K562 (cell line): ENCODE data around the gene TMEM243. TPM values are rescaled to one million over a fixed set of nuclear protein-coding genes. Genes with fewer than 3 reads are reported as not detected.

Experiments used
- ARID2 ChIP-seq: fragments of 450-650 bp; IDR thresholded peaks from 2 replicates; pipeline ENCODE4 v1.6.1; 2017; ENCODE audit warnings: antibody characterized with exemption, mild to moderate bottlenecking
- BRD9 ChIP-seq: fragments of 450-650 bp; IDR thresholded peaks from 2 replicates; pipeline ENCODE4 v1.6.1; 2018; ENCODE audit warnings: low read depth; ENCODE audit not compliant: partially characterized antibody
- BRF1 ChIP-seq: IDR thresholded peaks from 3 replicates; pipeline ENCODE4 v1.6.1; 2011; ENCODE audit warnings: borderline replicate concordance, mild to moderate bottlenecking; ENCODE audit not compliant: insufficient read length; ENCODE audit errors: extremely low read depth
- CBX1 ChIP-seq: sonication (generic); IDR thresholded peaks from 2 replicates; pipeline ENCODE4 v1.6.1; 2016; ENCODE audit warnings: antibody characterized with exemption, low read depth, mild to moderate bottlenecking
- CBX3 ChIP-seq, 2 experiments: IDR thresholded peaks; 1 replicate in 1 of 2; 2 replicates in 1 of 2; pipeline ENCODE4 v1.6.1; 2012; ENCODE audit warnings: inconsistent platforms in 2 of 2, low read length in 2 of 2, borderline replicate concordance in 1 of 2, control low read depth in 1 of 2
- ERF ChIP-seq: fragments of 450-650 bp; formaldehyde crosslinking; IDR thresholded peaks from 2 replicates; pipeline ENCODE4 v1.4.0; 2020; ENCODE audit warnings: mild to moderate bottlenecking, mixed read lengths
- FOXM1 ChIP-seq, 2 experiments: fragments of 450-650 bp in 1 of 2; sonication (generic) in 1 of 2; formaldehyde crosslinking in 1 of 2; IDR thresholded peaks; 2 replicates each; pipeline versions ENCODE4 v1.6.1 to v1.9.0; 2017 to 2022; ENCODE audit warnings: low read depth in 2 of 2, mild to moderate bottlenecking in 2 of 2, missing genetic modification reagents in 1 of 2, moderate library complexity in 1 of 2
- GABPB1 ChIP-seq: sonication (generic); formaldehyde crosslinking; IDR thresholded peaks from 2 replicates; pipeline ENCODE4 v1.8.0; 2022; ENCODE audit warnings: mild to moderate bottlenecking, missing genetic modification reagents
- IRF9 ChIP-seq: fragments of 450-650 bp; IDR thresholded peaks from 2 replicates; pipeline ENCODE4 v1.6.1; 2016; ENCODE audit warnings: missing biosample characterization, missing genetic modification characterization
- KAT2B ChIP-seq: IDR thresholded peaks from one replicate; pipeline ENCODE4 v1.6.1; 2012; ENCODE audit warnings: low read depth, mild to moderate bottlenecking, control low read depth, inconsistent platforms, low read length, moderate library complexity
- MYC ChIP-seq, 2 experiments: fragments of 250-450 bp in 1 of 2; sonication (Bioruptor Pico) in 1 of 2; IDR thresholded peaks; 2 replicates each; pipeline versions ENCODE4 v1.5.1 to v1.6.1; 2012 to 2021; ENCODE audit warnings: low read depth in 2 of 2, borderline replicate concordance in 1 of 2, improper control_type of control experiment in 1 of 2, low read length in 1 of 2, mild to moderate bottlenecking in 1 of 2, moderate library complexity in 1 of 2
- NFATC3 ChIP-seq: fragments of 450-650 bp; IDR thresholded peaks from 2 replicates; pipeline ENCODE4 v1.6.1; 2017; ENCODE audit warnings: mild to moderate bottlenecking
- PHF21A ChIP-seq: fragments of 450-650 bp; IDR thresholded peaks from 2 replicates; pipeline ENCODE4 v1.6.1; 2017; ENCODE audit warnings: low read depth, borderline replicate concordance
- PPARD ChIP-seq: fragments of 250-450 bp; sonication (Bioruptor Pico); IDR thresholded peaks from 2 replicates; pipeline ENCODE4 v1.8.0; 2022; ENCODE audit warnings: inconsistent platforms, mild to moderate bottlenecking, moderate library complexity
- SMAD4 ChIP-seq: fragments of 250-450 bp; sonication (Bioruptor Pico); conservative IDR thresholded peaks from 2 replicates; pipeline ENCODE4 v1.8.0; 2021; ENCODE audit warnings: inconsistent platforms, mild to moderate bottlenecking, moderate library complexity
- SMARCA5 ChIP-seq: fragments of 450-650 bp; IDR thresholded peaks from 2 replicates; pipeline ENCODE4 v1.6.1; 2016
- SRSF7 ChIP-seq: fragments of 200-400 bp; formaldehyde crosslinking; optimal IDR thresholded peaks from 2 replicates; pipeline ENCODE3; 2017; ENCODE audit warnings: mild to moderate bottlenecking, low read depth, low read length
- TARDBP ChIP-seq: fragments of 450-650 bp; IDR thresholded peaks from 2 replicates; pipeline ENCODE4 v1.6.1; 2016
- TRIM28 ChIP-seq: fragments of 450-650 bp; IDR thresholded peaks from 2 replicates; pipeline ENCODE4 v1.6.1; 2017
- ZBTB7A ChIP-seq: IDR thresholded peaks from 2 replicates; pipeline ENCODE4 v1.6.1; 2011; ENCODE audit warnings: low read depth, mild to moderate bottlenecking, low read length, moderate library complexity, borderline replicate concordance; ENCODE audit not compliant: control insufficient read depth
- ZFP36 ChIP-seq: fragments of 150-350 bp; IDR thresholded peaks from 2 replicates; pipeline ENCODE4 v1.6.1; 2018; ENCODE audit warnings: low read length, low read depth; ENCODE audit not compliant: partially characterized antibody
- ZNF584 ChIP-seq: fragments of 200-800 bp; sonication (Bioruptor generic); IDR thresholded peaks from 2 replicates; pipeline ENCODE4 v1.6.1; 2016; ENCODE audit warnings: low read depth, mild to moderate bottlenecking, missing genetic modification characterization, missing compliant biosample characterization
- ZNF586 ChIP-seq: fragments of 450-650 bp; formaldehyde crosslinking; conservative IDR thresholded peaks from 2 replicates; pipeline ENCODE4 v1.4.0; 2020; ENCODE audit warnings: mild to moderate bottlenecking, moderate library complexity
- ZNF780A ChIP-seq: fragments of 250-450 bp; sonication (Bioruptor Pico); IDR thresholded peaks from 2 replicates; pipeline ENCODE4 v1.5.0; 2021; ENCODE audit warnings: mild to moderate bottlenecking
- polyA plus RNA-seq, 8 experiments: library from polyadenylated mRNA; depleted of rRNA in 4 of 8; stranded (reverse) in 5 of 8; unstranded in 3 of 8; fragments of >200 nt; fragmentation: Nextera tagmentation in 2 of 8; fragmentation: Illumina TruSeq in 1 of 8; extraction: Ambion mirVana in 2 of 8; extraction: Trizol in 1 of 8; gene quantifications; 2 replicates each; pipeline versions ENCODE4 v1.2.1 to v1.2.3, GENCODE V29; 2011 to 2014; ENCODE audit warnings: inconsistent platforms in 1 of 8, missing spikeins in 1 of 8
- total RNA-seq, 7 experiments: library from RNA; depleted of rRNA in 6 of 7; stranded (reverse); fragments of >200 nt in 6 of 7; fragmentation: Illumina TruSeq in 2 of 7; extraction: Trizol in 2 of 7; gene quantifications; 2 replicates each; pipeline versions ENCODE4 v1.2.1 to v1.2.3, GENCODE V29; 2011 to 2021; ENCODE audit warnings: low replicate concordance in 1 of 7
- TF ChIP-seq, protein P1 (sequence below): fragments of 200-800 bp; sonication (Bioruptor generic); IDR thresholded peaks from 2 replicates; pipeline ENCODE4 v1.6.1; 2017; ENCODE audit warnings: missing genetic modification characterization, missing compliant biosample characterization
- TF ChIP-seq, protein P2 (sequence below): fragments of 450-650 bp; formaldehyde crosslinking; IDR thresholded peaks from 2 replicates; pipeline ENCODE4 v1.4.0; 2022; ENCODE audit warnings: missing genetic modification characterization

TMEM243 gene
- total and polyA plus RNA-seq, 9 of the 15 experiments (the other 6 are each of a cell fraction or from before 2014, with no cell fraction given), result 3.9 to 8.6 (median 6.1) TPM

DNA sequence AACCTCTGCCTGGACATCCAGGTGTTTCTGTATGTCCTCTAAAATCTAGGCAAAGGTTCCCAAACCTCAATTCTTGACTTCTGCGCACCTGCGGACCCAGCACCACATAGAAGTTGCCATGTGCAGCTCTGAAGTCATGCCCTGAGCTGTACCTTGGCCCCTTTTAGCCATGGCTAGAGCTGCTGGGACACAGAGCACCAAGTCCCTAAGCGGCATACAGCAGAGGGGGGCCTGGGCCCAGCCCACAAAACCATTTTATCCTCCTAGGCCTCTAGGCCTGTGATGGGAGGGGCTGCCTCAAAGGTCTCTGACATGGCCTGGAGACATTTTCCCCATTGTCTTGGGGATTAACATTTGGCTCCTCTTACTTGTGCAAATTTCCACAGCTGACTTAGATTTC is 14.6 kb downstream of the TMEM243 start (continued):
- TF ChIP-seq, protein P1, sequence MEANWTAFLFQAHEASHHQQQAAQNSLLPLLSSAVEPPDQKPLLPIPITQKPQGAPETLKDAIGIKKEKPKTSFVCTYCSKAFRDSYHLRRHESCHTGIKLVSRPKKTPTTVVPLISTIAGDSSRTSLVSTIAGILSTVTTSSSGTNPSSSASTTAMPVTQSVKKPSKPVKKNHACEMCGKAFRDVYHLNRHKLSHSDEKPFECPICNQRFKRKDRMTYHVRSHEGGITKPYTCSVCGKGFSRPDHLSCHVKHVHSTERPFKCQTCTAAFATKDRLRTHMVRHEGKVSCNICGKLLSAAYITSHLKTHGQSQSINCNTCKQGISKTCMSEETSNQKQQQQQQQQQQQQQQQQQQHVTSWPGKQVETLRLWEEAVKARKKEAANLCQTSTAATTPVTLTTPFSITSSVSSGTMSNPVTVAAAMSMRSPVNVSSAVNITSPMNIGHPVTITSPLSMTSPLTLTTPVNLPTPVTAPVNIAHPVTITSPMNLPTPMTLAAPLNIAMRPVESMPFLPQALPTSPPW (CRISPR knock-in tag), result peak; percentile 34
- no peak for TF ChIP-seq ZNF780A (CRISPR knock-in tag)
- no peak for TF ChIP-seq MYC (IDR thresholded peaks at IDR 0.05; ENCODE audit: low read depth, low read length)
- TF ChIP-seq MYC (CRISPR knock-in tag; IDR thresholded peaks at IDR 0.05; ENCODE audit: borderline replicate concordance, low read depth), result no peak
- TF ChIP-seq, protein P2, sequence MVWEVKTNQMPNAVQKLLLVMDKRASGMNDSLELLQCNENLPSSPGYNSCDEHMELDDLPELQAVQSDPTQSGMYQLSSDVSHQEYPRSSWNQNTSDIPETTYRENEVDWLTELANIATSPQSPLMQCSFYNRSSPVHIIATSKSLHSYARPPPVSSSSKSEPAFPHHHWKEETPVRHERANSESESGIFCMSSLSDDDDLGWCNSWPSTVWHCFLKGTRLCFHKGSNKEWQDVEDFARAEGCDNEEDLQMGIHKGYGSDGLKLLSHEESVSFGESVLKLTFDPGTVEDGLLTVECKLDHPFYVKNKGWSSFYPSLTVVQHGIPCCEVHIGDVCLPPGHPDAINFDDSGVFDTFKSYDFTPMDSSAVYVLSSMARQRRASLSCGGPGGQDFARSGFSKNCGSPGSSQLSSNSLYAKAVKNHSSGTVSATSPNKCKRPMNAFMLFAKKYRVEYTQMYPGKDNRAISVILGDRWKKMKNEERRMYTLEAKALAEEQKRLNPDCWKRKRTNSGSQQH, result no peak
- peak; percentile 53 to 93 for TF ChIP-seq CBX3 (IDR thresholded peaks at IDR 0.05; ENCODE audit: borderline replicate concordance in 1 of 2, low read length in 2 of 2)
- no peak for TF ChIP-seq ZNF586 (CRISPR knock-in tag)
- TF ChIP-seq SMAD4, result no peak
- TF ChIP-seq KAT2B, result no peak
- no peak for TF ChIP-seq PPARD (CRISPR knock-in tag)
- no peak for TF ChIP-seq FOXM1 (IDR thresholded peaks at IDR 0.05; ENCODE audit: low read depth)
- no peak for TF ChIP-seq FOXM1 (CRISPR knock-in tag; IDR thresholded peaks at IDR 0.05; ENCODE audit: low read depth)
- peak; percentile 97 for TF ChIP-seq ZFP36
- TF ChIP-seq TARDBP, result no peak
- no peak for TF ChIP-seq BRD9
- no peak for TF ChIP-seq ERF (CRISPR knock-in tag)
- TF ChIP-seq GABPB1 (CRISPR knock-in tag), result no peak
- TF ChIP-seq BRF1, result no peak
- no peak for TF ChIP-seq IRF9 (tag)
- no peak for TF ChIP-seq ARID2
- no peak for TF ChIP-seq SRSF7
- TF ChIP-seq TRIM28, result peak; percentile 95
- no peak for TF ChIP-seq NFATC3
- no peak for TF ChIP-seq SMARCA5
- TF ChIP-seq ZBTB7A, result 0 out of 2 replicates have a peak, but pooled peaks have one; percentile 34
- peak; percentile 89 for TF ChIP-seq CBX1
- TF ChIP-seq ZNF584 (CRISPR knock-in tag), result no peak
- no peak for TF ChIP-seq PHF21A
